Nephron (organoid): Measurements from ENCODE around the gene RNF214.

ENCODE experiments used
- H3K27ac Mint-ChIP-seq, 3 experiments: 2 replicates each; pipeline ENCODE4 v1.8.0; 2020; ENCODE audit warnings: mixed read lengths in 3 of 3, mild to moderate bottlenecking in 2 of 3, moderate library complexity in 1 of 3
- H3K27me3 Mint-ChIP-seq: 2 replicates; pipeline ENCODE4 v1.8.0; 2021; ENCODE audit warnings: low read depth, mild to moderate bottlenecking, moderate library complexity, mixed read lengths
- H3K36me3 Mint-ChIP-seq: 2 replicates; pipeline ENCODE4 v1.8.0; 2020; ENCODE audit warnings: low read depth, mixed read lengths
- H3K4me1 Mint-ChIP-seq: 2 replicates; pipeline ENCODE4 v1.8.0; 2020; ENCODE audit warnings: mixed read lengths
- H3K4me3 Mint-ChIP-seq, 3 experiments: 2 replicates each; pipeline ENCODE4 v1.8.0; 2020; ENCODE audit warnings: mild to moderate bottlenecking in 3 of 3, mixed read lengths in 3 of 3, moderate library complexity in 2 of 3
- H3K9me3 Mint-ChIP-seq: 2 replicates; pipeline ENCODE4 v1.8.0; 2020; ENCODE audit warnings: mixed read lengths
- CTCF ChIP-seq, 3 experiments: fragments of 200-600 bp; sonication (generic); IDR thresholded peaks; one replicate each; pipeline ENCODE4 v1.5.0; 2021; ENCODE audit warnings: antibody characterized with exemption in 3 of 3; ENCODE audit not compliant: unreplicated experiment in 3 of 3

RNF214 gene

GRCh38 chr11:117334896-117335295, 102.4 kb downstream of the RNF214 start:
- H3K27ac Mint-ChIP-seq, result no peak overlapping the region
- H3K27me3 Mint-ChIP-seq, result no peaks in the 10 kb centered on the region
- H3K36me3 Mint-ChIP-seq, result peaks cover 29% of the 10 kb centered on the region
- H3K4me1 Mint-ChIP-seq, result peaks cover 9% of the 10 kb centered on the region
- TF ChIP-seq CTCF (IDR thresholded peaks at IDR 0.05; ENCODE audit: unreplicated experiment in 3 of 3), result no peak
- no peaks in the 10 kb centered on the region for H3K9me3 Mint-ChIP-seq
- no peak overlapping the region for H3K4me3 Mint-ChIP-seq

- H3K36me3 Mint-ChIP-seq, result peaks cover 33% of the 10 kb centered on the region
- H3K9me3 Mint-ChIP-seq, result no peaks in the 10 kb centered on the region
- TF ChIP-seq CTCF (IDR thresholded peaks at IDR 0.05; ENCODE audit: unreplicated experiment in 3 of 3), result no peak
- H3K4me3 Mint-ChIP-seq, result no peak overlapping the region
- no peaks in the 10 kb centered on the region for H3K27me3 Mint-ChIP-seq
- peaks cover 5% of the 10 kb centered on the region for H3K4me1 Mint-ChIP-seq
- H3K27ac Mint-ChIP-seq, result no peak overlapping the region
Measured at GRCh38 chr11:117335399-117335798, 102.9 kb downstream of the RNF214 start.
